Measurements from ENCODE around the gene SORCS1.

The SORCS1 gene

GRCh38 chr10:107168738-107169137, 4.2 kb upstream of the SORCS1 start:
- no peak for TF ChIP-seq MAX (IDR thresholded peaks at IDR 0.05; ENCODE audit: low read depth, low read length)
- no peak for TF ChIP-seq CTCF (IDR thresholded peaks at IDR 0.05; ENCODE audit: low read depth, low read length)
- no peak for TF ChIP-seq MYC (IDR thresholded peaks at IDR 0.05; ENCODE audit: low read depth, low read length)
- no peak for TF ChIP-seq POLR2A (IDR thresholded peaks at IDR 0.05; ENCODE audit: extremely low read depth, insufficient read length)
- no peak overlapping the region for H3K4me3 ChIP-seq (ENCODE audit: low read depth, low read length)
- no peak for DNase-seq (ENCODE audit: low read depth)

DNA sequence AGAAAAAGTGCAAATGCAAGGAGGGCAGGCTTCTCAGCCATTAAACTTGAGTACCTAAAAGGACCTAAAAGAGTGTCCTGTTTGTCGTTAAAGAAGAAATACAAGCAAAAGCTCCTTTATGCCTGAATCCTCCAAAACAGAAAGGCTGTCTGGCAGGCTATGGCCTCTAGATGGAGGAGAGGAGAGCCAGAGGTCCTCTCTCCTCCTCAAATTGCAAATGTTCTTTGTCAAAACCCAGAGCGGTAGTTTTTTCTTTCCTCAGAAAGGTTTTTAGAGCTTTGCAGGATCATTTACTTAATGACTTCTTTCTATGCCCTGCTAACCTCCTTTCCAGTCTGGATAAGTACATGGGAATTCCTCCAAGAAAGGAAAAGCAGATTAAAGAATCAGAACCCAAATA, 1.9 kb upstream of the SORCS1 start:
- TF ChIP-seq MAX (IDR thresholded peaks at IDR 0.05; ENCODE audit: low read depth, low read length): no peak
- TF ChIP-seq CTCF (IDR thresholded peaks at IDR 0.05; ENCODE audit: low read depth, low read length): no peak
- no peak for TF ChIP-seq POLR2A (IDR thresholded peaks at IDR 0.05; ENCODE audit: extremely low read depth, insufficient read length)
- no peak for TF ChIP-seq MYC (IDR thresholded peaks at IDR 0.05; ENCODE audit: low read depth, low read length)
- DNase-seq (ENCODE audit: low read depth): no peak
- no peak overlapping the region for H3K4me3 ChIP-seq (ENCODE audit: low read depth, low read length)

GRCh38 chr10:107164992-107165391, 486 bp upstream of the SORCS1 start:
- no peak for DNase-seq (ENCODE audit: low read depth)
- no peak for TF ChIP-seq POLR2A (IDR thresholded peaks at IDR 0.05; ENCODE audit: extremely low read depth, insufficient read length)
- no peak for TF ChIP-seq CTCF (IDR thresholded peaks at IDR 0.05; ENCODE audit: low read depth, low read length)
- no peak for TF ChIP-seq MYC (IDR thresholded peaks at IDR 0.05; ENCODE audit: low read depth, low read length)
- no peak for TF ChIP-seq MAX (IDR thresholded peaks at IDR 0.05; ENCODE audit: low read depth, low read length)
- no peak overlapping the region for H3K4me3 ChIP-seq (ENCODE audit: low read depth, low read length)

GRCh38 chr10:107163076-107163855, 1.2 kb downstream of the SORCS1 start:
- TF ChIP-seq MYC (IDR thresholded peaks at IDR 0.05; ENCODE audit: low read depth, low read length) (no peak), CTCF (IDR thresholded peaks at IDR 0.05; ENCODE audit: low read depth, low read length) (no peak), MAX (IDR thresholded peaks at IDR 0.05; ENCODE audit: low read depth, low read length) (no peak), POLR2A (IDR thresholded peaks at IDR 0.05; ENCODE audit: extremely low read depth, insufficient read length) (no peak)
- no peak overlapping the region for H3K4me3 ChIP-seq (ENCODE audit: low read depth, low read length)
- DNase-seq (ENCODE audit: low read depth): no peak

DNA sequence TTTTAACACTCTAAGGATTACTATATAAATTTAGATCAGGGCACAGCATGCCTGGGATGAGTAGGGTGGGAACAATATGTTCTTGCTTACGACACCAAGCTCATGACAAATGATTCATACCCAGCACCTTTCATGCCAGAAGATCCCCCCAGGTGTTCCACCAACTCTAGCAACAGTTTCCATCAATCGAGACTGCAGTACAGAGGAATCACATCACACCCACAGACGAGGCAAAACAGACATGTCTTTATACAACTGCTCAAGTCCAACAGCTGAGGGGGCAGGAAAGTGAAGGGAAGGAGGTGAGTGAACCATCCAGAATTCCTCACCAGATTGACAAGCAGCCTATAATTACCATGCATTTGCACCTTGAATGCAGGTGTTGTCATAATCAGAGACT, 3.6 kb downstream of the SORCS1 start:
- no peak overlapping the region for H3K4me3 ChIP-seq (ENCODE audit: low read depth, low read length)
- no peak for DNase-seq (ENCODE audit: low read depth)
- TF ChIP-seq MAX (IDR thresholded peaks at IDR 0.05; ENCODE audit: low read depth, low read length) (no peak), POLR2A (IDR thresholded peaks at IDR 0.05; ENCODE audit: extremely low read depth, insufficient read length) (no peak), MYC (IDR thresholded peaks at IDR 0.05; ENCODE audit: low read depth, low read length) (no peak), CTCF (IDR thresholded peaks at IDR 0.05; ENCODE audit: low read depth, low read length) (no peak)

All from NB4 (cell line).